H9 (cell line): ENCODE data around the gene DEAF1. TPM values are rescaled to one million over a fixed set of nuclear protein-coding genes. Genes with fewer than 3 reads are reported as not detected.

ENCODE experiments used
- DNase-seq: peaks from one replicate; pipeline ENCODE4 v3.0.0-alpha.2; 2017
- H2AFZ ChIP-seq: one replicate; pipeline ENCODE4 v1.6.1; 2013; ENCODE audit warnings: mild to moderate bottlenecking, low read length, control low read depth, moderate library complexity
- H2AK5ac ChIP-seq: 2 replicates; pipeline ENCODE4 v1.6.1; 2013; ENCODE audit warnings: low read length, control low read depth, mixed read lengths; ENCODE audit not compliant: insufficient read length
- H2BK120ac ChIP-seq: one replicate; pipeline ENCODE4 v1.6.1; 2013; ENCODE audit warnings: low read depth, mild to moderate bottlenecking, low read length, control low read depth, inconsistent platforms; ENCODE audit not compliant: poor library complexity, severe bottlenecking
- H2BK12ac ChIP-seq: 2 replicates; pipeline ENCODE4 v1.6.1; 2013; ENCODE audit warnings: low read length, control low read depth, mixed read lengths, low read depth; ENCODE audit not compliant: insufficient read length
- H2BK15ac ChIP-seq: 2 replicates; pipeline ENCODE4 v1.6.1; 2013; ENCODE audit warnings: low read depth, low read length, control low read depth
- H2BK20ac ChIP-seq: one replicate; pipeline ENCODE4 v1.6.1; 2013; ENCODE audit warnings: low read depth, mild to moderate bottlenecking, low read length, control low read depth, inconsistent platforms; ENCODE audit not compliant: poor library complexity, severe bottlenecking
- H2BK5ac ChIP-seq: 2 replicates; pipeline ENCODE4 v1.6.1; 2013; ENCODE audit warnings: low read length, control low read depth, mixed read lengths; ENCODE audit not compliant: insufficient read length
- H3K14ac ChIP-seq: 2 replicates; pipeline ENCODE4 v1.6.1; 2013; ENCODE audit warnings: low read length, control low read depth; ENCODE audit not compliant: insufficient read depth
- H3K18ac ChIP-seq: 2 replicates; pipeline ENCODE4 v1.6.1; 2013; ENCODE audit warnings: low read depth, mild to moderate bottlenecking, mixed read lengths, low read length, control low read depth; ENCODE audit not compliant: insufficient read length
- H3K23ac ChIP-seq: 2 replicates; pipeline ENCODE4 v1.6.1; 2013; ENCODE audit warnings: low read length, control low read depth, mixed read lengths, low read depth; ENCODE audit not compliant: insufficient read length
- H3K23me2 ChIP-seq: 2 replicates; pipeline ENCODE4 v1.6.1; 2013; ENCODE audit warnings: low read depth, mild to moderate bottlenecking, mixed read lengths, low read length, control low read depth; ENCODE audit not compliant: insufficient read length, poor library complexity, severe bottlenecking
- H3K27ac ChIP-seq: 2 replicates; pipeline ENCODE4 v1.5.1; 2013; ENCODE audit warnings: low read length, control low read depth, mixed read lengths, low read depth; ENCODE audit not compliant: insufficient read length
- H3K27me3 ChIP-seq: 2 replicates; pipeline ENCODE4 v1.6.1; 2013; ENCODE audit warnings: low read length, control low read depth, inconsistent platforms; ENCODE audit not compliant: insufficient read depth
- H3K4ac ChIP-seq: 2 replicates; pipeline ENCODE4 v1.6.1; 2013; ENCODE audit warnings: low read depth, mild to moderate bottlenecking, control low read depth, inconsistent platforms, low read length, moderate library complexity
- H3K4me1 ChIP-seq: 2 replicates; pipeline ENCODE4 v1.6.1; 2013; ENCODE audit warnings: low read length, control low read depth, inconsistent platforms; ENCODE audit not compliant: insufficient read depth
- H3K4me2 ChIP-seq: 2 replicates; pipeline ENCODE4 v1.6.1; 2013; ENCODE audit warnings: low read length, control low read depth, mixed read lengths; ENCODE audit not compliant: insufficient read length, insufficient read depth
- H3K56ac ChIP-seq: 2 replicates; pipeline ENCODE4 v1.6.1; 2013; ENCODE audit warnings: low read depth, mild to moderate bottlenecking, mixed read lengths, low read length, control low read depth; ENCODE audit not compliant: insufficient read length
- H3K79me1 ChIP-seq: 2 replicates; pipeline ENCODE4 v1.6.1; 2013; ENCODE audit warnings: low read depth, mild to moderate bottlenecking, moderate library complexity, low read length, control low read depth, inconsistent platforms; ENCODE audit not compliant: insufficient read depth, poor library complexity, severe bottlenecking
- H3K79me2 ChIP-seq: 2 replicates; pipeline ENCODE4 v1.6.1; 2013; ENCODE audit warnings: low read length, control low read depth, inconsistent platforms; ENCODE audit not compliant: insufficient read depth
- H3K9ac ChIP-seq: 2 replicates; pipeline ENCODE4 v1.6.1; 2013; ENCODE audit warnings: low read length, control low read depth, mixed read lengths; ENCODE audit not compliant: insufficient read length; ENCODE audit errors: extremely low read depth
- H3K9me3 ChIP-seq: one replicate; pipeline ENCODE4 v1.6.1; 2013; ENCODE audit warnings: low read depth, low read length, inconsistent platforms; ENCODE audit not compliant: control insufficient read depth
- H3T11ph ChIP-seq: one replicate; pipeline ENCODE4 v1.6.1; 2013; ENCODE audit warnings: mild to moderate bottlenecking, low read length, control low read depth, inconsistent platforms
- H4K20me1 ChIP-seq: one replicate; pipeline ENCODE4 v1.6.1; 2013; ENCODE audit not compliant: control insufficient read depth, insufficient read length, insufficient read depth
- H4K5ac ChIP-seq: 2 replicates; pipeline ENCODE4 v1.6.1; 2013; ENCODE audit warnings: low read depth, mild to moderate bottlenecking, mixed read lengths, low read length, control low read depth; ENCODE audit not compliant: insufficient read length
- H4K8ac ChIP-seq: replicated peaks from 2 replicates; pipeline ENCODE4 v1.6.1; 2013; ENCODE audit warnings: low read length, control low read depth, mixed read lengths, low read depth; ENCODE audit not compliant: insufficient read length
- H4K91ac ChIP-seq: 2 replicates; pipeline ENCODE4 v1.6.1; 2013; ENCODE audit warnings: low read depth, mild to moderate bottlenecking, moderate library complexity, mixed read lengths, low read length, control low read depth; ENCODE audit not compliant: insufficient read length
- H3K27ac Mint-ChIP-seq, 3 experiments: 2 replicates in 2 of 3; 3 replicates in 1 of 3; pipeline ENCODE4 v1.8.0; 2020 to 2021; ENCODE audit warnings: mixed read lengths in 3 of 3, mild to moderate bottlenecking in 1 of 3, moderate library complexity in 1 of 3
- H3K27me3 Mint-ChIP-seq: 2 replicates; pipeline ENCODE4 v1.8.0; 2021; ENCODE audit warnings: low read depth, mild to moderate bottlenecking, moderate library complexity, mixed read lengths
- H3K36me3 Mint-ChIP-seq, 3 experiments: 2 replicates in 2 of 3; 3 replicates in 1 of 3; pipeline ENCODE4 v1.8.0; 2020 to 2021; ENCODE audit warnings: low read depth in 3 of 3, mixed read lengths in 3 of 3; ENCODE audit not compliant: insufficient read depth in 1 of 3
- H3K4me1 Mint-ChIP-seq, 2 experiments: 2 replicates each; pipeline ENCODE4 v1.8.0; 2020; ENCODE audit warnings: mixed read lengths in 2 of 2
- H3K4me3 Mint-ChIP-seq, 2 experiments: 2 replicates in 1 of 2; 3 replicates in 1 of 2; pipeline ENCODE4 v1.8.0; 2020 to 2021; ENCODE audit warnings: mild to moderate bottlenecking in 2 of 2, mixed read lengths in 2 of 2, moderate library complexity in 1 of 2
- H3K9me3 Mint-ChIP-seq, 2 experiments: 2 replicates in 1 of 2; 3 replicates in 1 of 2; pipeline ENCODE4 v1.8.0; 2020; ENCODE audit warnings: mild to moderate bottlenecking in 2 of 2, mixed read lengths in 2 of 2, moderate library complexity in 1 of 2
- WGBS: extraction: QIAGEN DNeasy Blood & Tissue Kit; methylation state at CpG from one replicate; pipeline ENCODE4 v1.1.7; 2013; ENCODE audit warnings: missing lambda C conversion rate, low lambda C conversion rate, mixed read lengths; ENCODE audit not compliant: insufficient read length; ENCODE audit errors: extremely low coverage; 5-methylcytosine and 5-hydroxymethylcytosine counted together
- total RNA-seq: library from RNA; stranded (reverse); gene quantifications from 2 replicates; pipeline ENCODE4 v1.2.1, GENCODE V29; 2021
- TF ChIP-seq, protein P1 (sequence below): fragments of 200-600 bp; sonication (generic); conservative IDR thresholded peaks from 3 replicates; pipeline ENCODE4 v1.8.0; 2021; ENCODE audit warnings: antibody characterized with exemption, mild to moderate bottlenecking

Gene DEAF1
- total RNA-seq, 1 experiment from 2014 or later: 67.3 TPM

GRCh38 chr11:627308-627576 is 67.8 kb downstream of the DEAF1 start:
- Histone ChIP-seq H4K5ac (no peak overlapping the region), H2BK20ac (no peak overlapping the region), H2AK5ac (no peak overlapping the region), H3K18ac (no peak overlapping the region), H3T11ph (no peak overlapping the region), H3K4ac (no peak overlapping the region), H2BK15ac (no peak overlapping the region), H3K56ac (no peak overlapping the region), H3K23me2 (no peaks in the 10 kb centered on the region), H2BK5ac (no peak overlapping the region), H2BK120ac (no peak overlapping the region), H3K79me1 (no peaks in the 10 kb centered on the region), H3K9ac (no peak overlapping the region), H4K8ac (no peak overlapping the region), H3K27ac (no peak overlapping the region), H3K9me3 (no peaks in the 10 kb centered on the region), H3K23ac (no peak overlapping the region), H2BK12ac (no peak overlapping the region), H3K79me2 (no peaks in the 10 kb centered on the region), H3K14ac (no peak overlapping the region), H2AFZ (no peak overlapping the region), H3K4me2 (peak overlapping the region; percentile 40), H3K27me3 (peaks cover 6% of the 10 kb centered on the region; the same call in 1 of the 2 replicates), H4K20me1 (no peaks in the 10 kb centered on the region), H4K91ac (no peak overlapping the region), H3K4me1 (no peaks in the 10 kb centered on the region)
- Mint-ChIP-seq H3K4me1 (peaks cover 9 to 24% of the 10 kb centered on the region in 2 experiments), H3K36me3 (peaks cover 0 to under 1% (median 0%) of the 10 kb centered on the region in 3 experiments; a peak in 3 of 7 replicates), H3K9me3 (no peaks in the 10 kb centered on the region; a peak in 1 of 5 replicates), H3K27me3 (peaks cover 28% of the 10 kb centered on the region), H3K4me3 (peak overlapping the region in 1 of 2 experiments; percentile 27; a peak in 2 of 5 replicates), H3K27ac (no peak overlapping the region)
- no CpG with 5 or more reads among the region's 28 CpGs for WGBS
- TF ChIP-seq, protein P1, sequence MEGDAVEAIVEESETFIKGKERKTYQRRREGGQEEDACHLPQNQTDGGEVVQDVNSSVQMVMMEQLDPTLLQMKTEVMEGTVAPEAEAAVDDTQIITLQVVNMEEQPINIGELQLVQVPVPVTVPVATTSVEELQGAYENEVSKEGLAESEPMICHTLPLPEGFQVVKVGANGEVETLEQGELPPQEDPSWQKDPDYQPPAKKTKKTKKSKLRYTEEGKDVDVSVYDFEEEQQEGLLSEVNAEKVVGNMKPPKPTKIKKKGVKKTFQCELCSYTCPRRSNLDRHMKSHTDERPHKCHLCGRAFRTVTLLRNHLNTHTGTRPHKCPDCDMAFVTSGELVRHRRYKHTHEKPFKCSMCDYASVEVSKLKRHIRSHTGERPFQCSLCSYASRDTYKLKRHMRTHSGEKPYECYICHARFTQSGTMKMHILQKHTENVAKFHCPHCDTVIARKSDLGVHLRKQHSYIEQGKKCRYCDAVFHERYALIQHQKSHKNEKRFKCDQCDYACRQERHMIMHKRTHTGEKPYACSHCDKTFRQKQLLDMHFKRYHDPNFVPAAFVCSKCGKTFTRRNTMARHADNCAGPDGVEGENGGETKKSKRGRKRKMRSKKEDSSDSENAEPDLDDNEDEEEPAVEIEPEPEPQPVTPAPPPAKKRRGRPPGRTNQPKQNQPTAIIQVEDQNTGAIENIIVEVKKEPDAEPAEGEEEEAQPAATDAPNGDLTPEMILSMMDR: no peak
- DNase-seq: no peak
